Measurements from ENCODE around the gene RGL3. TPM values are rescaled to one million over a fixed set of nuclear protein-coding genes. Genes with fewer than 3 reads are reported as not detected.
"Not testable (repeated sequence)": the region's sequence is repeated elsewhere in the genome, so short reads cannot be mapped to it uniquely, and the experiment has no call there.

RGL3 gene
- total RNA-seq, 1 donor from 2014 or later: not detected

DNA sequence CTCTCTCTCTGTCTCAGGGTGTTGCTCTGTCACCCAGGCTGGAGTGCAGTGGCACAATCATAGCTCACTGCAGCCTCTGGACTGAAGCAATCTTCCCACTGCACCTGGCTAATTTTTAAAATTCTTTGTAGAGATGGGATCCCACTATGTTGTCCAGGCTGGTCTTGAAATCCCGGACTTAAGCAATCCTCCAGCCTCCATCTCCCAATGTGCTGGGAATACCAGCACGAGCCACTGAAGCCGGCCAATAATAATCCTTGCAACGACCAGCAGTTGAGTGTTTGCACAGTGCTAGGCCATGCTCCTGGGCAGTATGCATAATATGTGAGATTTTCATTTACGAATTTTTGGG lies 34.4 kb downstream of the RGL3 start:
- DNase-seq (ENCODE audit: extremely low read depth, low read depth, low spot score): no peak

DNA sequence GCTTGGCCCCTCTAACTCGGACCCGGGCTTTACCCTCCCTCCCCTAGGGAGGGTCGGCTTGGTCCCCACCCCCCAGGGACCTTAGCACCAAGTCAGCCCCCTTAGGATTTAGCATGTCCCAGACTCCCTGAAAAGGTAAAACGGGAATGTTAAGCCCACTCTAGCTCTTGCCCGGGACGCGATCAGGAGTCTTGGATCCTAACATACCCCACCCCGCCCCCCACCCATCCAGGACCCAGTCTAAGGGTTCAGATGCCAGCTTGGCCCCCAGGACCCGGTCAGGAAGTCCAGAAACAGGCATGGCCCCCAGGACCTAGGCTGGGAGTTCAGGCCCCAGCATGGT lies 35.4 kb downstream of the RGL3 start:
- DNase-seq (ENCODE audit: extremely low read depth, low read depth, low spot score): no peak

DNA sequence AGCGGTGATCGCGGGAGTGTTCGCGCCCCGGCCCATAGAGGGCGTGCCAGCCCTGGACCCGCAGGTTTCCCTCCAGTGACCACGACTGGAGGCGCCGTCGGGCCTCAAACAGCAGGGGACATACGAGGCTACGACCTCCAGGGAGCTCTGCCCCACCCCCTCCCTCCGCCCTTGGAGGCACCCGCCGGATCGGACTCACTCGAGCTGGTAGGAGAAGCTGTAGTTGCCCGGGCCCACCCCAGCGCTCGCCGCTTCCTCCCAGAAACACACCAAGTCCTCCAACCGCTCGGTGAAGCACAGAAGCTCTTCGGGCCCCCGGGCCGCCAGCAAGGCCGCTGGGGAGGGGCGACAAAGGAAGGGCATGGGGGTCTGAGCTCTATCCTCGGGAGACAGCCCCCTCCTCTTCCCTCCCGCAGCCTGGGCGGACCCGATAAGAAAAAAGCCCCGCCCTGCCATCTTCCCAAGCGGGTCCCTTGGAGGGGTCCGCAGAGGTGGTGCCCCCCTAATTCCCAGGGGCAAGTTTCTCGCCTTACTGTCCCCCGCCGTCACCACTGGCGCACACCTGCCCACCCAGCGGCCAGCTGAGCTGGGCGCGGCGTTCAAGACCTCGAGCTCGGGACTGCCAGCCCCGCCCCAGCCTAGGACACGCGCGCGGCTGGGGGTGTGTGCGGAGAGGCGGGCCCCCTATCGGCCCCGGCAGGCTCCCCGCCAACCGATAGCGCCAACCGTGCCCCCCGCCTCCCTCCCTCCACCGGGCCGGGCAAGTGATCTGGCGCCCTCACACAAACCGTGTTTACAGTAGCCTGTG lies 36.0 kb downstream of the RGL3 start:
- no peak for DNase-seq (ENCODE audit: extremely low read depth, low read depth, low spot score)

DNA sequence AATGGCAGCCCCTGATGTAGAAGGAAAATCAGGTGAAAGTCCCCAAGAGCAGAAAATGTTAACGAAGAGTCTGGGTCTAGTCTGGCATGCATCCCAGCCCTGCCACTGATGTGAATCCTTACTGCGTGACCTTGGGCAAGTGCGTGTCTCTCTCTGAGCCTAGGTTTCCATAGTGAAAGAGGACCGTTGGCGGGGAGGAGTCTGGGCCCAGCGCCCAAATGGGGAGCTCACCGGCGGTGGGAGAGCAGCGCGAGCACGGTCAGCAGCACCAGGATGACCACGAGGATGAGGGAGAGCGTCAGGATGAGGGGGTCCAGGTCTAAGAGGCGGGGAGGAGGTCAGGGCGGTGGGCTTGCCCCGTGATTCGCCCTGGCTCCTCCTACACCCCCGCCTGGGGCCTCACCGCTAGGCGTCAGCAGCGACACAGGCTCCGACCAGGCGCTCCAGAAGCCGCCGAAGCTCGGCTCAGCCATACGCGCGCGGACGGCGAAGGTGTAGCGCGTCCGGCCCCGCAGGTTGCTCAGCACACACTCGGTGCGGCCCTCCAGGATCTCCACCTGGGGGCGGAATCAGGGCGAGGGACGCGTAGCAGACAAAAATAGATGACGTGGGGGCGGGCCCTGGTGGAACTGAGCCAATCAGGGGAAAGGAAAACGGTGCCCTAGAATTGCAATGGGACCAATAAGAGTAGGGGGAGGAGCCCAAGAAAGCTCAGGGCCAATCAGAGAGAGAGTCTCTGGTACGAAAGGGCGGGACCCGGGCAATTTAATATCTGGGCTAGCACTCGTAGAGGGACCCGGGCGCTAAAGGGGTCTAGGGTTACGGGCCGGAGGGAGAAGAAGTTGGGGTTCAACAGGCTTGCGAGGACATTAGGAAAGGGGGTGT lies 38.2 kb downstream of the RGL3 start:
- no peak for DNase-seq (ENCODE audit: extremely low read depth, low read depth, low spot score)

DNA sequence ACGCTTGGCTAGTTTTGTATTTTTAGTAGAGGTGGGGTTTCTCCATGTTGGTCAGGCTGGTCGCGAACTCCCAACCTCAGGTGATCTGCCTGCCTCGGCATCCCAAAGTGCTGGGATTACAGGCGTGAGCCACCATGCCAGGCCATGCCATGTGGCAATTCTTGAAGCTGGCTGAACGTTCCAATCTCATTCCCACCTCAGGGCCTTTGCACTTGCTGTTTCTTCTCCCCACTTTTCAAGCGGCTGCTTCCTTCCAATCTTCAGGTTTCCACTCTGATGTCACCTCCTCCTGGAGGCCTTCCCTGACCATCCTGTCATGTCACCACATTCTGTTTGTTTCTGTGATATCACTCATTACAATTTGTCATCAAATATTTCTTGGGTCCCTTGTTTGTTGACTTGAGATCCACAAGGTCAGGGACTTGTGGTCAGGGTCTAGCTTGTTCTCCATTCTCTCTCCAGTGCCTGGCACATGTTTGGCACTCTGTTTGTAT lies 39.2 kb downstream of the RGL3 start:
- DNase-seq (ENCODE audit: extremely low read depth, low read depth, low spot score): no peak

DNA sequence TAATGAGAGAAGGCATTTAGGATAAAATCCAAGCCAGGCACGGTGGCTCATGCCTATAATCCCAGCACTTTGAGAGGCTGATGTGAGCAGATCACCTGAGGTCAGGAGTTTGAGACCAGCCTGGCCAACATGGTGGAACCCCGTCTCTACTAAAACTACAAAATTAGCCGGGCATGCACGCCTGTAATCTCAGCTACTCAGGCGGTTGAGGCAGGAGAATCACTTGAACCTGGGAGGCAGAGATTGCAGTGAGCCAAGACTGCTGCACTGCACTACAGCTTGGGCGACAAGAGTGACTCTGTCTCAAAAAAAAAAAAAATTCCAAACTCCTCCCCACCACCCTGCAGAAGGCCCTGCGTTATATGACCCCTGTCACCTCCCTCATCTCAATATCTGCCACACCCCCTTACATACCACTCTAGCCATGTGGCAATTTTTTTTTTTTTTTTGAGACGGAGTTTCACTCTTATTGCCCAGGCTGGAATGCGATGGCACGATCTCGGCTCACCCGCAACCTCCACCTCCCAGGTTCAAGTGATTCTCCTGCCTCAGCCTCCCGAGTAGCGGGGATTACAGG lies 39.8 kb downstream of the RGL3 start:
- not testable (repeated sequence) for DNase-seq (ENCODE audit: extremely low read depth, low read depth, low spot score)

DNA sequence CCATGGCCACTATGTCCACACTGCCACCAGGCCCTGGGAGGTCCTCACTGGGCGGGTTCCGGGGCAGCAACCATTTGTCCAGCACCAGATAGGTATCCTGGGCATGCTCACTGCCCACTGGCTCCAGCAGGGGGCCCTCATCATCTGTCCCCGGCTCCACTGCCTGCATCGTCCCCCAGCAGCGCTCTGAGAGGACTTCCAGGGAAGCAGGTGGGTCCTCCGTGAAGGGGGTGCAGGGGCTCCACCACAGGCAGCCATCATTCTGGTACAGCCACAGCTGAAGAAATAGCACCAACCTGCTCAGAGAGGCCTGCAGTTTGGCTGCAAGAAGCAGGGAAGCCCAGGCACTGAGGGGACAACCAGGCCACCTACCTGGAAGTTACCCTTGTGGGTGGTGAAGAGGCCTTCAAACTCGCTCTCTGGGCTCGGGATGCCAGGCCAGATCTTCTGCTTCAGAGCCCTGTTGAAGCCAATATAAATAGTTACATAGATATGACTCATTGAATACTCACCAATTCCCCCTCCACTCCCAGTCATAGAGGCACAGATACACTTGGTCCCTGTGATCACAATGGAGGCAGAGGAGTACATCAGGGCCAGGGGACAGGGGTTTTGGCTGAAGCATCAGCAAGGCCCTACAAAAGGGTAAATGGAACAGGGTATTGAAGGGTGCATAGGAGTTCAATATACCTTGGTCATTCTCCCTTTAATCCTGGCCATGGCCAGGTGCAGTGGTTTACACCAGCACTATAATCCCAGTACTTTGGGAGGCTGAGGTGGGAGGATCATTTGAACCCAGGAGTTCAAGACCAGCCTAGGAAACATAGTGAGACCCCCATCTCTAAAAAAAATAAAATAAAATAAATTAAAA lies 40.6 kb downstream of the RGL3 start:
- no peak for DNase-seq (ENCODE audit: extremely low read depth, low read depth, low spot score)

DNA sequence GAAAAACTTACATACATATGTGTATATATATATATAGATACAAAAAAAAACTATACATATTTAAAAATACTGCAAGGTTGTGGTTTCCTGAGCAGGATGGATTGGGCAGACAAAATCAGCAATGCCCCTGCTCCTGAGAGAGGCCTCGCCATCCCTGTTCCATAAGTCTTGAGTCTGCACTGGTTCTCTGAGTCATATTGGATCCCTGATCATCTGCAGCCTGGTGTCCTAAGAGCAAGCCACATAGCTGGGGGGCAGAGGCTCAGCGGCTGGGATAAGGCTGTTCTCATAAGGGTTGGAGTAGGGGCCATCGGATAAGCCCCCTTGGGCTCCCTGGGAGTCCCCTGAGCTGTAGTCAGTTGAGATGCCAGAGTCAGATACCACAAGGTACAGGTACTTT lies 41.4 kb downstream of the RGL3 start:
- DNase-seq (ENCODE audit: extremely low read depth, low read depth, low spot score): no peak

DNA sequence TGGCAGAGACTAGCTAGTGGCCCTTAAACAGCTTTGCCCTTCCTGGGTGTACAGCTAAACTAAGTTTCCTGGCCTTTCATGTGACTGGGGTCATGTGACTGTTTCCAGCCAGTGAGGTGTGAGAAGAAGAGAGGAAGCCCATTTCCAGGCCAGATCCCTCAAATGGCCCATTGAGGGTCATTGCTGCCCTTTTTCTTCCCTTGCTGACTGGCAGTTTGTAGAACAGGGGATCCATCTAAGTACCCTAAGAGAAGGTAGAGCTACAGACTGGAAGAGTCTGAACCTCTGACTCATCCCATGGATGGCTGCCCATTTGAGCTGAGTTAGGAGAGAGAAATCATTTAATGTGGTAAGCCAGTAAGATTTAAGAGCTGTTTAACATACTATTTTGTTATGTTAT lies 41.9 kb downstream of the RGL3 start:
- DNase-seq (ENCODE audit: extremely low read depth, low read depth, low spot score): no peak

DNA sequence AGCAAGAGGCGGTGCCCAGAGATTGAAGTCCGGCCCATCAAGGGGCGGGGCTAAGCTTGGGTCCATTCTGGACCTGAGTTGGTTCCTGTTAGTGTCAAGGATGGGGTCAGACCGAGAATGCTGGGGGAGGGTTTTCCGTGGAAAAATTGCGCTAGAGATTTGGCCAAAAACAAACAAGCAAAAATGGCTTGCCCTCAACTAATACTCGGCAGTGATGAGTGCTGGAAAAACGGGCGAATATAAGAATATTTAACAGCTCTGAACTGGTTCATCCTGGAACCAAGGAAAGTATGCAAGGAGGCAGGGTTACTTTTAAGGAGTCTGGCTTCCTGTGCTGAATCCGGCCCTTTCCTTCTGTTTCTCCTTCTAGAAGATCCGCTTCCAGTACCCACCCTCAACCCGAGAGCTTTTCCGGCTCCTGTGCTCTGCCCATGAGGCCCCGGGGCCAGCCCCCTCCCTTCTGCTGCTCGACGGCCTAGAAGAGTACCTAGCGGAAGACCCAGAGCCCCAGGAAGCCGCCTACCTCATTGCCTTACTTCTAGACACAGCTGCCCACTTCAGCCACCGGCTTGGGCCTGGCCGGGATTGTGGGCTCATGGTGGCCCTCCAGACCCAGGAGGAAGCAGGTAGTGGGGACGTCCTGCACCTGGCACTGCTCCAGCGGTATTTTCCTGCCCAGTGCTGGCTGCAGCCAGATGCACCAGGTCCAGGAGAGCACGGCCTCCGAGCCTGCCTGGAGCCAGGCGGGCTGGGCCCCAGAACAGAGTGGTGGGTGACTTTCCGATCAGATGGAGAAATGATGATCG lies 43.8 kb downstream of the RGL3 start:
- no peak for DNase-seq (ENCODE audit: extremely low read depth, low read depth, low spot score)

DNA sequence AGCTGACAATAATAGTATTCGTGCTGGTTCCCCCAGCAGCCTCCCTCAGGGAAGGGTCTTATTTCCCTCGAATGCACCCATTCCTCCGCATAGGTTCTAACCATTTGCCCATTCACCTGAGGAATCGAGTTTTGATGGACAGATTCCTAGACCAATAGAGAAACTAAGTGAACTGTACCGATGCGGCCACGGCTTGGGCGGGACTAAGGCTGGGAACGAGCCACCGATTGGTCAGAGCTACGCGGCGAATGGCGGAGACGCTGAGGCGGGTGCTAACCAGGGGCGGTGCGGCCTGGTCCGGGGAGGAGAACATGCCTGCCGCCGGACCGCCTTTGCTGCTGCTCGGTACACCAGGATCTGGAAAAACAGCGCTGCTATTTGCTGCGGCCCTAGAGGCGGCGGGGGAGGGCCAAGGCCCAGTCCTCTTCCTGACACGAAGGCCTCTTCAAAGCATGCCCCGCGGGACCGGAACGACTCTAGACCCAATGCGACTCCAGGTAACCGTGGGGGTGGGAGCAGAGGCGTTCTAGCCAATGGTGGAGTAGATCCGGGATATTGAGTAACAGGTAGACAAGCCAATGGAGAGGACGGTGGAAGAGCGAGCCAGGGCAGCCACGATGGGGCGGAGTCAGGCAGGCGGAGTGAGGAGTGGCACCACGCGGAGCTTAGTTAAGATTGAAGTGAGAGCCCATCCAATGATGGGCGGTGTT lies 44.5 kb downstream of the RGL3 start, which contains the start of gene SWSAP1:
Gene SWSAP1, plus strand, starts transcription at position 234 of the 710 bp plus-strand sequence. Its CDS starts 15 bp downstream, at position 249.
- DNase-seq (ENCODE audit: extremely low read depth, low read depth, low spot score): peak; percentile 97

DNA sequence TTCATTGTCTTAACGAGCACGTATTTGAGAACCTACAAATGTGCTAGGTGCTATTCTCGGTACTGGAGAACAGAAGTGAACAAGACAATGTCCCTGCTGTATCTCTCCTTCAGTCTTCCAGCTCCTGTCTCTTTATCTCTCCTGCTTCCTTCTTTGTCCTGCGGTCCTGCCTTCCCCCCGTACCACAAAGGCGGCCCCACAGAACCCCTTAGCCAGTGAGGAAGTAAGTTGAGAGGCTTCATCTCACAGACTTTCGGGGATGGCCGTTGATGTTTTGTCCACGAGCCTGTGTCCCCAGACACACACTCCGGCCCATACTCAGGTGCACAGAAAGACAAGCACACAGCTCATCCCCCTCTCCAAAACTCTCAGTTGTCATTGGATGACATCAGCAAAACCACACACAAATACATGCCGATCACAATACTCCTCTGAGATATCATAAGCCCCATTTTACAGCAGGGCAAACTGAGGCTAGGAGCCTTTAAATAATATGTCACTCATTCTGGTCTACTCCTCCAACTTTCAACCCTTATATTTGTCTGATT lies 45.2 kb downstream of the RGL3 start:
- DNase-seq (ENCODE audit: extremely low read depth, low read depth, low spot score): no peak

DNA sequence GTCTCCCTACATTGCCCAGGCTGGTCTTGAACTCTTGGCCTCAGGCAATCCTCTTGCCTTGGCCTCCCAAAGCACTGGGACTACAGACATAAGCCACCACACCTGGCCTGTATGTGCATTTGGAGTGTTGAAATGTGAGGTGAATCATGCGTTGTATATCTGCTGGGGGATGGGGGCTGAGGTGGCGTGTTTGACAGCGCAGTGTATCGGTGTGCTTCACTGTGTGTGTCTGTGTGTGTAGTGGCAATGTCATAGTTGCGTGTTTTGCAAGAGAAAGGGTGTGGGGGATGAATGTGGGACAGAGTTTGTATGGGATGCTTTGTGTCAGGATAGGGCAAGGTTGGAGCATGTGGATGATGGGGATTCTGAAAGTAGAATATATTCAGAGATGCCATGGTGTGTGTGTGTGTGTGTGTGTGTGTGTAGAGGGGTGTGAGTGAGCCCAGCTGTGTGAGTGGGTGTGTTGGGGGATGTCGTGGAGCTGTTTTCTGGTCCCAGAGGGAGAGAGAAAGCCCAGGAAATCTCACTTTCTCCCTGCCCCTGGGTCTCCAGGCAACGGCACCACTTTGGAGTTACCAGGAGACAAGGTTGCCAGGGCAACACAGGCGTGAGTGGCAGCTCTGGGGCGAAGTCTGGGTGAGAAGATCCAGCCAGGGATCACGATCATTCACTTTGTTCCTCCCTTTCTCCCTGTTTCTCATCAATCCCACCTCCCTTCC lies 45.8 kb downstream of the RGL3 start:
- no peak for DNase-seq (ENCODE audit: extremely low read depth, low read depth, low spot score)

DNA sequence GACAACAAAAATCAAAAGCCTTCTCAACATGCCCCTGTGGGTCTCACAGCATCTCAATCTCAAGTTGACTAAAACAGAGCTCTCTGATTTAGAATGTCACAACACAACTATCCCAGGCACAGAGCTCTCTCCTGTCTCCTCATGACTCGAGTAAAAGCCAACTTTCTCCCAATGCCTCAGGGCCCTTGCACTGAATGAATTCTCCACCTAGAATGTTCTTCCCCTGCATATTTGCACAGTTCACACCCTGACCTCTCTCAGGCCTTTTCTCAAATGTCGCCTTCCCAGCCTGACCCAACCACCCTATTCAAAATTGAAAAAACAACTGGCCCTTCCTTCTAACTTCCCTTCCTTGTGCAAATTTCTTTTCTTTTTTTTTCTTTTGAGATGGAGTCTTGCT lies 48.4 kb downstream of the RGL3 start:
- no peak for DNase-seq (ENCODE audit: extremely low read depth, low read depth, low spot score)

DNA sequence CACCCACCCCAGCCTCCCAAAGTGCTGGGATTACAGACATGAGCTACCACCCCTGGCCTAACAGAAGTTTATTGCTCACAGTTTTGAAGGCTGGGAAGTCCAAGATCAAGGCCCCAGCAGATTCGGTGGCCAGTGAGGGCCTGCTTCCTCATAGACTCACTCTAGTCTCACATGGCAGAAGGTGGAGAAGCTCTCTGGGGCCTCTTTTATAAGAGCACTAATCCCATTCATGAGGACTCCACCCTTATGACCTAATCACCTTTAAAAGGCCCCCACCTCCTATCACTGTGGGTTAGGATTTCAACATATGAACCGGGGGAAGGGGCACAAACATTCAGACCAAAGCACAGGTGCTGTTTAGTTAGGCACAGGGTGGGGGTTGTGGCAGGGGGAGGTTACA lies 51.6 kb downstream of the RGL3 start:
- DNase-seq (ENCODE audit: extremely low read depth, low read depth, low spot score): no peak

DNA sequence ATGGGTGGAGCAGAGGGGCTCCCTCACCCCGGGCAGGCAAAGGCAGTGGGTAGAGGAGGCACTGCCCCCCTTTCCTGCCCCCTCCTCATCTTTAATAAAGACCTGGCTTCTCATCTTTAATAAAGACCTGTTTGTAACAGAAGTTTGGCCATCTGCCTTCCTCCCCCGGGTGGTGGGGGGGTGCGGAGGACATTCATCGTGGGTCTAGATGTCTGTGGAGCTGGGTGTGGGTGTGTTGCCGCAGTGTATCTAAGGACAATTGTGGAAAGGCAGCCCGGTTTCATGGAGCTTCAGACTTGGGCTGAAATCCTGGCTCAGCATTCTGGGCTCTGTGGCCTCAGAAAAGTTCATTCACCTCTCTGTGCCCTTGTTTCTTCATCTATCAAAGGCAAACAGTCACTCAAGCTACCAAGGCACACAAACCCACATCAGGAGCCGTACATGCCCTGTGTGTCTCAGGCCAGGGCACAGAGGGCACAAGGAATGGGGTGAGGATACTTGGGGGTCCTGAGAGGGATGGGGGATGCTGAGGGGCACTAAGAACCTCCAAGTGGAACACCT lies 53.5 kb downstream of the RGL3 start:
- no peak for DNase-seq (ENCODE audit: extremely low read depth, low read depth, low spot score)

DNA sequence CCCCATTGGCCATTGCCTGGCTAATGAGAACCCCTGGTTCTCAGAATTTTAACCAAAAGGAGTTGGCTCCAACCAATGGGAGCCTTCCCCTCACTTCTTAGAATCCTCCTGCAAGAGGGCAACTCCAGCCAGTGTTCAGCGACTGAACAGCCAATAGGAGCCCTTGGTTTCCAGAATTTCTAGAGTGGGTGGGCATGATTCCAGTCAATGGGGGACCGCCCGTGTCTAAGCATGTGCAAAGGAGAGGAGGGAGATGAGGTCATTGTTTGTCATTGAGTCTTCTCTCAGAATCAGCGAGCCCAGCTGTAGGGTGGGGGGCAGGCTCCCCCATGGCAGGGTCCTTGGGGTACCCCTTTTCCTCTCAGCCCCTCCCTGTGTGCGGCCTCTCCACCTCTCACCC lies 54.2 kb downstream of the RGL3 start:
- no peak for DNase-seq (ENCODE audit: extremely low read depth, low read depth, low spot score)

All from glomerular endothelial cell (primary cell).